ENCODE data around the gene TBC1D22A. TPM values are rescaled to one million over a fixed set of nuclear protein-coding genes. Genes with fewer than 3 reads are reported as not detected.

Gene TBC1D22A
- total and polyA plus RNA-seq, 10 of the 15 experiments (the other 5 are each of a cell fraction or from before 2014, with no cell fraction given), result 0.63 to 44.7 (median 27.4) TPM

GRCh38 chr22:46776876-46777608 lies 14.6 kb downstream of the TBC1D22A start (continued):
- TF ChIP-seq BHLHE40 (IDR thresholded peaks at IDR 0.05; ENCODE audit: borderline replicate concordance in 1 of 2, low read depth in 2 of 2, low read length in 1 of 2) (peak; percentile 79 to 81), SMAD1 (IDR thresholded peaks at IDR 0.05; ENCODE audit: low read depth, partially characterized antibody) (no peak), POLR2A (IDR thresholded peaks at IDR 0.05; ENCODE audit: low read depth, low read length) (no peak), FOXM1 (IDR thresholded peaks at IDR 0.05; ENCODE audit: low read depth, low read length) (no peak), CBFB (IDR thresholded peaks at IDR 0.05; ENCODE audit: low read depth) (no peak), STAT3 (IDR thresholded peaks at IDR 0.05; ENCODE audit: low read depth, low read length) (no peak), EZH2 (IDR thresholded peaks at IDR 0.05; ENCODE audit: borderline replicate concordance, control insufficient read depth, low read depth, low read length) (no peak), NBN (IDR thresholded peaks at IDR 0.05) (peak; percentile 64; the same call in 1 of the 2 replicates), ZBED1 (IDR thresholded peaks at IDR 0.05; ENCODE audit: borderline replicate concordance) (no peak), IKZF1 (conservative IDR thresholded peaks at IDR 0.05) (no peak; the same call in 1 of the 2 replicates), BCL3 (IDR thresholded peaks at IDR 0.05; ENCODE audit: borderline replicate concordance, insufficient read depth, low read depth, low read length, poor library complexity, severe bottlenecking) (no peak), GATAD2B (conservative IDR thresholded peaks at IDR 0.05; ENCODE audit: low read depth) (no peak), DPF2 (IDR thresholded peaks at IDR 0.05) (no peak), ATF7 (IDR thresholded peaks at IDR 0.05; ENCODE audit: low read depth) (peak; percentile 65), NFIC (IDR thresholded peaks at IDR 0.05; ENCODE audit: low read depth, low read length) (no peak), HDGF (IDR thresholded peaks at IDR 0.05) (no peak; the same call in 1 of the 2 replicates), ESRRA (IDR thresholded peaks at IDR 0.05; ENCODE audit: low read length) (no peak), ZNF207 (IDR thresholded peaks at IDR 0.05; ENCODE audit: borderline replicate concordance) (no peak), IRF4 (IDR thresholded peaks at IDR 0.05; ENCODE audit: low read depth, low read length) (0 out of 2 replicates have a peak, but pooled peaks have one; percentile 21), MEF2A (IDR thresholded peaks at IDR 0.05; ENCODE audit: insufficient read depth, low read depth, low read length) (no peak), RCOR1 (conservative IDR thresholded peaks at IDR 0.05; ENCODE audit: low read depth, low read length) (no peak), ZNF274 (IDR thresholded peaks at IDR 0.05; ENCODE audit: insufficient read depth, insufficient read length) (no peak), MYB (IDR thresholded peaks at IDR 0.05; ENCODE audit: borderline replicate concordance, low read depth, low read length) (no peak), SIX5 (IDR thresholded peaks at IDR 0.05; ENCODE audit: low read depth, low read length, severe bottlenecking) (no peak), HDAC2 (IDR thresholded peaks at IDR 0.05) (no peak), SREBF2 (IDR thresholded peaks at IDR 0.05; ENCODE audit: low read length) (no peak)
- TF ChIP-seq, protein P1, sequence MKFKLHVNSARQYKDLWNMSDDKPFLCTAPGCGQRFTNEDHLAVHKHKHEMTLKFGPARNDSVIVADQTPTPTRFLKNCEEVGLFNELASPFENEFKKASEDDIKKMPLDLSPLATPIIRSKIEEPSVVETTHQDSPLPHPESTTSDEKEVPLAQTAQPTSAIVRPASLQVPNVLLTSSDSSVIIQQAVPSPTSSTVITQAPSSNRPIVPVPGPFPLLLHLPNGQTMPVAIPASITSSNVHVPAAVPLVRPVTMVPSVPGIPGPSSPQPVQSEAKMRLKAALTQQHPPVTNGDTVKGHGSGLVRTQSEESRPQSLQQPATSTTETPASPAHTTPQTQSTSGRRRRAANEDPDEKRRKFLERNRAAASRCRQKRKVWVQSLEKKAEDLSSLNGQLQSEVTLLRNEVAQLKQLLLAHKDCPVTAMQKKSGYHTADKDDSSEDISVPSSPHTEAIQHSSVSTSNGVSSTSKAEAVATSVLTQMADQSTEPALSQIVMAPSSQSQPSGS (IDR thresholded peaks at IDR 0.05; ENCODE audit: low read length), result no peak
- TF ChIP-seq, protein P2, sequence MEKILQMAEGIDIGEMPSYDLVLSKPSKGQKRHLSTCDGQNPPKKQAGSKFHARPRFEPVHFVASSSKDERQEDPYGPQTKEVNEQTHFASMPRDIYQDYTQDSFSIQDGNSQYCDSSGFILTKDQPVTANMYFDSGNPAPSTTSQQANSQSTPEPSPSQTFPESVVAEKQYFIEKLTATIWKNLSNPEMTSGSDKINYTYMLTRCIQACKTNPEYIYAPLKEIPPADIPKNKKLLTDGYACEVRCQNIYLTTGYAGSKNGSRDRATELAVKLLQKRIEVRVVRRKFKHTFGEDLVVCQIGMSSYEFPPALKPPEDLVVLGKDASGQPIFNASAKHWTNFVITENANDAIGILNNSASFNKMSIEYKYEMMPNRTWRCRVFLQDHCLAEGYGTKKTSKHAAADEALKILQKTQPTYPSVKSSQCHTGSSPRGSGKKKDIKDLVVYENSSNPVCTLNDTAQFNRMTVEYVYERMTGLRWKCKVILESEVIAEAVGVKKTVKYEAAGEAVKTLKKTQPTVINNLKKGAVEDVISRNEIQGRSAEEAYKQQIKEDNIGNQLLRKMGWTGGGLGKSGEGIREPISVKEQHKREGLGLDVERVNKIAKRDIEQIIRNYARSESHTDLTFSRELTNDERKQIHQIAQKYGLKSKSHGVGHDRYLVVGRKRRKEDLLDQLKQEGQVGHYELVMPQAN (conservative IDR thresholded peaks at IDR 0.05), result no peak

All from GM12878 (cell line).